K562 (cell line): Measurements from ENCODE around the gene ADAM10. TPM values are rescaled to one million over a fixed set of nuclear protein-coding genes. Genes with fewer than 3 reads are reported as not detected.
"Not testable (repeated sequence)": the region's sequence is repeated elsewhere in the genome, so short reads cannot be mapped to it uniquely, and the experiment has no call there.

ENCODE experiments used
- ATAC-seq: fragments of 200-7000 bp; cut with Tn5 transposase; 3 replicates; pipeline ENCODE4 v1.9.1; 2020; ENCODE audit warnings: moderate library complexity
- BruUV-seq: library from RNA; stranded (reverse); fragments of 400-500 nt; replicated peaks from 2 replicates; lab custom pipeline; 2021; lab: Mats Ljungman, UMichigan
- CTCF ChIA-PET: fragments of 300-600 bp; formaldehyde crosslinking; extraction: SDS; loops from one replicate; lab custom pipeline; 2021; ENCODE audit warnings: low intra/inter-chr PET ratio; lab: Yijun Ruan, JAX
- POLR2A ChIA-PET: fragments of 300-600, 350-650 bp; sonication (Branson Sonifier 250); formaldehyde crosslinking; extraction: SDS; loops from one replicate; lab custom pipeline; 2021; ENCODE audit warnings: antibody characterized with exemption, inconsistent platforms; lab: Yijun Ruan, JAX
- DNase-seq, 4 experiments: peaks; one replicate each; pipeline versions ENCODE4 v3.0.0 to v3.0.0-alpha.2; 2011 to 2018; ENCODE audit warnings: low spot score in 3 of 4, mixed read lengths in 3 of 4; ENCODE audit errors: extremely low read depth in 1 of 4
- FAIRE-seq: peaks from 2 replicates; lab custom pipeline; 2011; peaks lifted over from hg19 to GRCh38; lab: Jason Lieb, UNC
- H2AFZ ChIP-seq: 2 replicates; pipeline ENCODE4 v1.6.0; 2011; ENCODE audit warnings: low read depth, low read length, control low read depth, inconsistent platforms
- H3K27ac ChIP-seq: fragments of 200-600 bp; 3 replicates; pipeline ENCODE4 v1.8.0; 2011; ENCODE audit warnings: low read depth, mild to moderate bottlenecking, control low read depth, inconsistent platforms, low read length, moderate library complexity, mixed read lengths; ENCODE audit errors: extremely low read depth
- H3K27me3 ChIP-seq, 2 experiments: fragments of 300-600 bp in 1 of 2; 2 replicates in 1 of 2; 3 replicates in 1 of 2; pipeline versions ENCODE4 v1.6.0 to v1.8.0; 2011; ENCODE audit warnings: inconsistent platforms in 2 of 2, low read length in 2 of 2, mild to moderate bottlenecking in 1 of 2, mixed read lengths in 1 of 2, moderate library complexity in 1 of 2; ENCODE audit not compliant: control insufficient read depth in 2 of 2, insufficient read depth in 2 of 2
- H3K36me3 ChIP-seq: fragments of 300-600 bp; 3 replicates; pipeline ENCODE4 v1.8.0; 2011; ENCODE audit warnings: mild to moderate bottlenecking, low read length, inconsistent platforms; ENCODE audit not compliant: control insufficient read depth, insufficient read depth
- H3K4me1 ChIP-seq, 2 experiments: fragments of 200-600 bp in 1 of 2; replicated peaks in 1 of 2; 2 replicates in 1 of 2; 3 replicates in 1 of 2; pipeline versions ENCODE4 v1.5.1 to v1.8.0; 2011; ENCODE audit warnings: inconsistent platforms in 2 of 2, low read length in 2 of 2, mild to moderate bottlenecking in 1 of 2, mixed read lengths in 1 of 2, moderate library complexity in 1 of 2; ENCODE audit not compliant: control insufficient read depth in 2 of 2, insufficient read depth in 2 of 2
- H3K4me2 ChIP-seq: 2 replicates; pipeline ENCODE4 v1.6.1; 2011; ENCODE audit warnings: low read length, control low read depth, inconsistent platforms, mixed read lengths; ENCODE audit not compliant: insufficient read depth
- H3K4me3 ChIP-seq: fragments of 200-600 bp; sonication (generic), shearing (Covaris generic); 2 replicates; pipeline ENCODE4 v1.5.1; 2016; ENCODE audit warnings: control low read depth, inconsistent platforms
- H3K79me2 ChIP-seq: fragments of 200-600 bp; 3 replicates; pipeline ENCODE4 v1.8.0; 2011; ENCODE audit warnings: low read length, inconsistent platforms; ENCODE audit not compliant: control insufficient read depth, insufficient read depth
- H3K9ac ChIP-seq, 2 experiments: 2 replicates each; pipeline versions ENCODE4 v1.6.0 to v1.6.1; 2011; ENCODE audit warnings: low read depth in 2 of 2, low read length in 2 of 2, control low read depth in 1 of 2, inconsistent platforms in 1 of 2, mild to moderate bottlenecking in 1 of 2, mixed read lengths in 1 of 2; ENCODE audit not compliant: insufficient read depth in 1 of 2
- H3K9me1 ChIP-seq: one replicate; pipeline ENCODE4 v1.6.0; 2011; ENCODE audit warnings: inconsistent platforms, mild to moderate bottlenecking, low read length, moderate library complexity; ENCODE audit not compliant: control insufficient read depth, insufficient read depth
- H3K9me3 ChIP-seq: replicated peaks from 2 replicates; pipeline ENCODE4 v1.5.1; 2011; ENCODE audit warnings: low read depth, low read length, inconsistent platforms; ENCODE audit not compliant: control insufficient read depth, insufficient read depth
- H4K20me1 ChIP-seq: replicated peaks from 2 replicates; pipeline ENCODE4 v1.6.1; 2011; ENCODE audit warnings: low read length, inconsistent platforms, mixed read lengths; ENCODE audit not compliant: control insufficient read depth, insufficient read depth
- DACH1 ChIP-seq: fragments of 450-650 bp; IDR thresholded peaks from 2 replicates; pipeline ENCODE4 v1.6.1; 2018; ENCODE audit not compliant: partially characterized antibody
- GATA2 ChIP-seq: sonication (generic); formaldehyde crosslinking; IDR thresholded peaks from 2 replicates; pipeline ENCODE4 v1.4.0; 2020; ENCODE audit warnings: mild to moderate bottlenecking, missing genetic modification reagents
- U2AF2 ChIP-seq: fragments of 200-400 bp; formaldehyde crosslinking; optimal IDR thresholded peaks from 2 replicates; pipeline ENCODE3; 2017; ENCODE audit warnings: low read depth, mild to moderate bottlenecking, low read length
- ZFP1 ChIP-seq: fragments of 450-650 bp; formaldehyde crosslinking; IDR thresholded peaks from 2 replicates; pipeline ENCODE4 v1.4.0; 2020; ENCODE audit warnings: mild to moderate bottlenecking, mixed read lengths
- ZNF121 ChIP-seq: sonication (generic); formaldehyde crosslinking; conservative IDR thresholded peaks from 2 replicates; pipeline ENCODE4 v1.8.0; 2022; ENCODE audit warnings: missing genetic modification reagents
- WGBS: fragments of 100-300 bp; shearing (Covaris generic); methylation state at CpG from one replicate; pipeline ENCODE4 v1.1.6; 2016; ENCODE audit warnings: low coverage, mixed read lengths; ENCODE audit not compliant: insufficient coverage; ENCODE audit errors: missing lambda C conversion rate; 5-methylcytosine and 5-hydroxymethylcytosine counted together
- in situ Hi-C: fragments of 300-500 bp; cut with MboI; formaldehyde crosslinking; loops from 4 replicates; pipeline ENCODE4 v1.15.0; 2018; ENCODE audit warnings: inconsistent platforms, mixed read lengths
- intact Hi-C: fragments of 100-400 bp; cut with micrococcal nuclease; formaldehyde crosslinking; loops from 2 replicates; pipeline ENCODE4 v1.14.2; 2022
- polyA plus RNA-seq, 8 experiments: library from polyadenylated mRNA; depleted of rRNA in 4 of 8; stranded (reverse) in 5 of 8; unstranded in 3 of 8; fragments of >200 nt; fragmentation: Nextera tagmentation in 2 of 8; fragmentation: Illumina TruSeq in 1 of 8; extraction: Ambion mirVana in 2 of 8; extraction: Trizol in 1 of 8; gene quantifications; 2 replicates each; pipeline versions ENCODE4 v1.2.1 to v1.2.3, GENCODE V29; 2011 to 2014; ENCODE audit warnings: inconsistent platforms in 1 of 8, missing spikeins in 1 of 8
- total RNA-seq, 7 experiments: library from RNA; depleted of rRNA in 6 of 7; stranded (reverse); fragments of >200 nt in 6 of 7; fragmentation: Illumina TruSeq in 2 of 7; extraction: Trizol in 2 of 7; gene quantifications; 2 replicates each; pipeline versions ENCODE4 v1.2.1 to v1.2.3, GENCODE V29; 2011 to 2021; ENCODE audit warnings: low replicate concordance in 1 of 7
- TF ChIP-seq, protein P1 (sequence below): fragments of 200-800 bp; sonication (Bioruptor generic); IDR thresholded peaks from 2 replicates; pipeline ENCODE4 v1.6.1; 2017; ENCODE audit warnings: missing genetic modification characterization, missing compliant biosample characterization
- TF ChIP-seq, protein P2 (sequence below): fragments of 450-650 bp; IDR thresholded peaks from 2 replicates; pipeline ENCODE4 v1.6.1; 2016; ENCODE audit warnings: borderline replicate concordance

The ADAM10 gene
- total and polyA plus RNA-seq, 9 of the 15 experiments (the other 6 are each of a cell fraction or from before 2014, with no cell fraction given), result 11.9 to 152 (median 57.3) TPM

DNA sequence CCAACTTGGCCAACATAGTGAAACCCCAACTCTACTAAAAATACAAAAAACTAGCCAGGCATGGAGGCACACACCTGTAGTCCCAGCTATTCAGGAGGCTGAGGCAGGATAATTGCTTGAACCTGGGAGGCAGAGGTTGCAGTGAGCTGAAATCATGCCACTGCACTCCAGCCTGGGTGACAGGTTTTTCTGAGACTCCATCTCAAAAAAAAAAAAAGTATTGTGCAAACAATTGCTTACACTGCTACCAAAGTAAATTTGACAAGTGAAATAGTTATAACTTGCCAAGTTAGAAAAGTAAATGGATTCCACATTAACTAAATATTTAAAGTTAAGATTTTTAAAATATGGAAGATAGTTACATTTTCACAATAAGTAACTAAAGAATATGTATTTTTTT is 129.2 kb downstream of the ADAM10 start:
- ATAC-seq, BruUV-seq, H3K4me2 ChIP-seq, H3K27ac ChIP-seq, H3K79me2 ChIP-seq, H3K4me3 ChIP-seq, CTCF ChIA-PET, H3K9me3 ChIP-seq, FAIRE-seq, in situ Hi-C loops, POLR2A ChIA-PET, DNase-seq, H3K4me1 ChIP-seq, H4K20me1 ChIP-seq, H3K27me3 ChIP-seq, intact Hi-C loops, H3K9me1 ChIP-seq, H2AFZ ChIP-seq, H3K9ac ChIP-seq: not testable (repeated sequence)
- peaks cover 39% of the 10 kb centered on the region; the same call in 2 of the 3 replicates for H3K36me3 ChIP-seq

DNA sequence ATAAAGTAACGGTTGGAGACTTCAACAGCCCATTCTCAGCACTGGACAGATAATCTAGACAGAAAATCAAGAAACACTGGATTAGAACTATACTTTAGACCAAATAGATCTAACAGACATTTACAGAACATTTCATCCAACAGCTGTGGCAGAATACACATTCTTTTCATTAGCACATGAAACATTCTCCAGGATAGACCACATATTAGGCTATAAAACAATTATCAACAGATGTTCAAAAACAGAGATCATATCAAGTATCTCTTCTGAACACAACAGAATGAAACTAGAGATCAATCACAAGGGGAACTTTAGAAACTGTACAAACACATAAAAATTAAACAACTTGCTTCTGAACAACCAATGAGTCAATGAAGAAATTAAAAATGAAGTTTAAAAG is 133.3 kb downstream of the ADAM10 start:
- Histone ChIP-seq H2AFZ (no peak overlapping the region), H3K9me1 (no peaks in the 10 kb centered on the region), H3K9ac (no peak overlapping the region), H3K4me1 (peaks cover 3 to 8% of the 10 kb centered on the region in 2 experiments; a peak in 2 of 5 replicates), H3K9me3 (peaks cover 10% of the 10 kb centered on the region; the same call in 1 of the 2 replicates), H3K79me2 (peaks cover 8% of the 10 kb centered on the region; the same call in 1 of the 3 replicates), H3K4me3 (no peak overlapping the region), H3K4me2 (no peak overlapping the region), H4K20me1 (no peaks in the 10 kb centered on the region; the same call in 1 of the 2 replicates), H3K36me3 (peaks cover 31% of the 10 kb centered on the region; the same call in 2 of the 3 replicates), H3K27ac (no peak overlapping the region), H3K27me3 (no peaks in the 10 kb centered on the region)
- no peak for DNase-seq
- in situ Hi-C loops, result no loop called here
- CTCF ChIA-PET, result interaction anchor here (0.6 kb wide), 1 partner anchor 162 kb away, joined by 4 read pairs; no protein-coding TSS in a partner anchor
- WGBS, result 87% methylated on average over 1 of the region's 1 CpG
- intact Hi-C loops, result no loop called here
- BruUV-seq, result no TSS peak
- FAIRE-seq, result no peak
- TF ChIP-seq, protein P1, sequence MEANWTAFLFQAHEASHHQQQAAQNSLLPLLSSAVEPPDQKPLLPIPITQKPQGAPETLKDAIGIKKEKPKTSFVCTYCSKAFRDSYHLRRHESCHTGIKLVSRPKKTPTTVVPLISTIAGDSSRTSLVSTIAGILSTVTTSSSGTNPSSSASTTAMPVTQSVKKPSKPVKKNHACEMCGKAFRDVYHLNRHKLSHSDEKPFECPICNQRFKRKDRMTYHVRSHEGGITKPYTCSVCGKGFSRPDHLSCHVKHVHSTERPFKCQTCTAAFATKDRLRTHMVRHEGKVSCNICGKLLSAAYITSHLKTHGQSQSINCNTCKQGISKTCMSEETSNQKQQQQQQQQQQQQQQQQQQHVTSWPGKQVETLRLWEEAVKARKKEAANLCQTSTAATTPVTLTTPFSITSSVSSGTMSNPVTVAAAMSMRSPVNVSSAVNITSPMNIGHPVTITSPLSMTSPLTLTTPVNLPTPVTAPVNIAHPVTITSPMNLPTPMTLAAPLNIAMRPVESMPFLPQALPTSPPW, result no peak
- TF ChIP-seq ZFP1 (no peak), ZNF121 (CRISPR knock-in tag) (no peak), U2AF2 (no peak), GATA2 (CRISPR knock-in tag) (no peak), DACH1 (no peak)
- TF ChIP-seq, protein P2, sequence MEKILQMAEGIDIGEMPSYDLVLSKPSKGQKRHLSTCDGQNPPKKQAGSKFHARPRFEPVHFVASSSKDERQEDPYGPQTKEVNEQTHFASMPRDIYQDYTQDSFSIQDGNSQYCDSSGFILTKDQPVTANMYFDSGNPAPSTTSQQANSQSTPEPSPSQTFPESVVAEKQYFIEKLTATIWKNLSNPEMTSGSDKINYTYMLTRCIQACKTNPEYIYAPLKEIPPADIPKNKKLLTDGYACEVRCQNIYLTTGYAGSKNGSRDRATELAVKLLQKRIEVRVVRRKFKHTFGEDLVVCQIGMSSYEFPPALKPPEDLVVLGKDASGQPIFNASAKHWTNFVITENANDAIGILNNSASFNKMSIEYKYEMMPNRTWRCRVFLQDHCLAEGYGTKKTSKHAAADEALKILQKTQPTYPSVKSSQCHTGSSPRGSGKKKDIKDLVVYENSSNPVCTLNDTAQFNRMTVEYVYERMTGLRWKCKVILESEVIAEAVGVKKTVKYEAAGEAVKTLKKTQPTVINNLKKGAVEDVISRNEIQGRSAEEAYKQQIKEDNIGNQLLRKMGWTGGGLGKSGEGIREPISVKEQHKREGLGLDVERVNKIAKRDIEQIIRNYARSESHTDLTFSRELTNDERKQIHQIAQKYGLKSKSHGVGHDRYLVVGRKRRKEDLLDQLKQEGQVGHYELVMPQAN, result no peak
- ATAC-seq, result no peak
- POLR2A ChIA-PET, result no interaction called here
